Midbrain (tissue), 1 donor: ENCODE data around the gene CDH23.

Experiments
- DNase-seq: peaks from one replicate; lab custom pipeline; 2025; lab: John Stamatoyannopoulos, UW

The CDH23 gene

DNA sequence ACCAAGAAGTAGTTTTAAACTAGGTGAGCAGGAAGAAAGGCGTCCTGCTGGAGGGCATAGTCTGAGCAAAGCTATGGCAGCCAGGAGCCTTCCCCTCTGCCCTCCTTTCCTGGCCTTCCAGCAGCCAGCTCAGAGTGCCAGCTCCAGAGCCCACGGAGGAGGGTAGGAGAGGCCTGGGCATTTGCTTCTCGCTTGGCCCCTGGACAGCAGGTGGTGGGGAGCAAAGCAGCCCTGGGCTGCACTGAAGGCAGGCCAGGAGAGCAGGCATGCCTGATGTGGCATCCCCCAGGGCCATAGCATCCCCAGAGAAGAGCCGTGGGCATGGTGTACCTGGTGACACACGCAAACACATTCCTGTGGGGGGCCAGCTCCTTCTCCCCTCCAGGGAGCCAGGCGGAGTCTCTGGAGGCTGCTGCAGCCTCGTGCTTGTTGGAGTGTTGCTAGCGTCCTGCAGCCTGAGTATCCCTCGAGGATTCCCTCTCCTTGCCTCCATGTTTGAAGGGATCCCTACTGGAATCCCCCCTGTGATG lies 43.9 kb downstream of the CDH23 start:
- no peak for DNase-seq

DNA sequence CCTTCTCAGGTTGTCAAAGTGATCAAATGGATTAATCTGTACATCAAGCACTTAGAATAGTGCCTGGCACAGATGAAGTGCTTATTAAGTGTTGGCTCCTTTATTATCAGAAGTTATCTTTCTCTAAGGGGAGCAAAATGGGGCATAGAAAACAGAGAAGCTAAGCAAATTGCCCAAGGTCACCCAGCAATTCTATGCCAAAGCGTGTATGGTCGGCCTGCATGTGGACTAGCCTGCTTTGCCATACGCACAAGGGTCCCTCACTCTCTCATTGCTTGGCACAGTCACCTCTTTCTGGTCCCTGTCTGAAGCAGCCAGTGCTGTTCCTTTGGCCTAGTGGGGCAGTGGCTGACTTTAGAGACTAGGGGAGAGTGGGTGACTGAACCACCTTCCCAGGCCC lies 45.3 kb downstream of the CDH23 start:
- DNase-seq: no peak

DNA sequence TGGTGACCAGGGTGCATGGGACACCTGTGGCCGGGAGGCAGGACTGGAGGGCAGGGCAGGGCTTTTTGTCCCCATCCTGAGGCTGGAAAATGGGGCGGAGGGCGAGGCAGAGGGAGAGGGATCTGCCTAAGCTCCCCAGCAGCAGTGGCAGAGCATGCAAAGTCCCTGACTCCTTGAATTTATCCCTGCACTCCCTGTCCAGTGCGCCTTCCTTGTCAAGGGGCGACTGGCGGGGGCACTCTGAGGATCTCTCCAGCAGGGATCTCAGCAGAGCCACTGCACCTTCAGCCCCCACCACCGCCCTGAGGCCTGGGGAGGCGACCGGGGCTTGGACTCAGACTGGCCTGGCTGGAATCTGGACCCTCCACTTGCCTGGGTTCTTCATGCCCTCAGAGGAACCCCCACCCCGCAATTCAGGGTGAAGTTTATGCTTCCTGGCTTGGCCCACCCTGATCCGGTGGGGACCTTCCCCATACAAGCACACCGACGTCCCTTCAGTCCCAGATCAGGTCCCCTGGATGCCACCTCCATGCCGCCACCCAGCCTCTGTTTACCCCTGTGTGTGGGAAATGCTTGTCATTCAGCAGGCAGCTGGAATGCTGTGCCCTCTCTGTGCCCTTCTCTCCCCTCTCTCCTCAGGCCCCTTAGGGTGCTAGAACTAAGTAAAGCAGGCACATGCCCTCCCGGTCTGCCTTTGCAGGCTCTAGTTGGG lies 46.3 kb downstream of the CDH23 start:
- no peak for DNase-seq

DNA sequence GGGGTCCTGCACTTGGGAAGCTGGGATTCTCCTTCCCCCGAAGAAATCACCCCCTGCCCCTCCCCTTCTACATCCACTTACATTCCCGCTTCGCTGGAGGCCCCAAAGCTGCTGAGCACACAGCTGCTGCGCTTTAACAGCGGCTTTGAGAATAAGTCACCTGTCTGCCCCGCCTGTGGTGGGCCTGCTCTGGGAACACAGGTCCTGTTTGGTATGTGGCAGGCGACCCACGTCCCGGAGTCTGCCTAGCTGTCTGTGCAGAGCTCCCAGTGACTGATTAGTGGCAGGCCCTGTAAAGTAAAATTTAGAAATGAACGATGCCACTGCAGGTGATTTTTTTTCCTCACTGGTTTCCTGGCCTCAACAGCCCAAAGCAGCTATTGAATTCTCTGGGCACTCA lies 47.0 kb downstream of the CDH23 start:
- DNase-seq: no peak

DNA sequence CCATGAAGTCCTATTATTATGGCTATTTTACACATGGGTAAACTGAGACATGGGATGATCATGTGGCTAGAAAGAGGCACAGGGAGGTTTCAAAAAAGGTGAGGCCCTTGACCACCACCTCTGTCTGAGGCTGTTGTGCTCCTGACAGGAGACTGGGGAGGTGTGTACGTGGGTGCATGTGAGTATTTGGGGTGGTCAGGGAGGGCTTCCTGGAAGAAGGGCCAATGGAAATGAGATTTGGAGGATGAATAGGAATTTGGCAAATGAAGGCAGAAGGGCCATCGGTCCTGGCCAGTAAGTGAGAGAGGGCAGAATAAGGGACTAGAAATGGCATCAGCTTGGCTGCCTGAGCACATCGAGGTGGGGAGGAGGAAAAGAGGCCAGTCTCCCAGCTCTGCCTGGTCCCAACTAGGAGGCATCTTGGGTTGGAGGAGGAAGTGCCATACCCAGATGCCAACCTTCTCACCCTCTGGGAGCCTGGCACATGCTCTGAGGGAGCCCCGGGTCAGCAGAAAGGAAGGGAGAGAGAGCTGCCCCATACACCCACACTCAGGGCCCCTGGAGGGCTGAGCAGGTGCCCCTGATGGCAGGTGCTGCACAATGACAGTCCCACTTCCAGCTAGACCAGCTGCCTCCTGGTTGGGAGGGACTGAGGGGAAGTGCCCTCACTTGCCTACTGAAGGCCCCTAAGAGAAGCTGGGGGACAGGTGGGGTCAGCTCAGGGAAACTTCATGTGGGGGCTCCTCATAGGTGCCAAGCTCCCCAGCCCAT lies 47.7 kb downstream of the CDH23 start:
- no peak for DNase-seq

DNA sequence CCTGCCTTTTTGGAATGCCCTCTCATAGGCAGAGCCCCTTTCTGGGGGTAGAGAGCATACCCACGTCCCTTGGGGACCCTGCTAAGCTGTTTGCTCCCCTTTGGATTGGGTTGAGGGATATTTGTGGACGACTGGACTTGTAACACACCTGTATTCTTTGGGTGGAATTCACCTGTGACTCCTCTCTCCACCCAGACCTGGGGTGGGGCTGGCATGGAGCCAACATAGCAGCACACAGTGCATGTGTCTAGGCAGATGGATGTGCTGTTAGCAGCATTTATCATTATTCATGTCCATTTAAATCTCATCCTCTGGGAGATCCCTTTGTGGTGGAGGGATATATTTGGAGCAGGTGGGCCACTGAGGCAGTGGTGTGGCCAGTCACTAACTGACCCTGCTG lies 51.0 kb downstream of the CDH23 start:
- no peak for DNase-seq

DNA sequence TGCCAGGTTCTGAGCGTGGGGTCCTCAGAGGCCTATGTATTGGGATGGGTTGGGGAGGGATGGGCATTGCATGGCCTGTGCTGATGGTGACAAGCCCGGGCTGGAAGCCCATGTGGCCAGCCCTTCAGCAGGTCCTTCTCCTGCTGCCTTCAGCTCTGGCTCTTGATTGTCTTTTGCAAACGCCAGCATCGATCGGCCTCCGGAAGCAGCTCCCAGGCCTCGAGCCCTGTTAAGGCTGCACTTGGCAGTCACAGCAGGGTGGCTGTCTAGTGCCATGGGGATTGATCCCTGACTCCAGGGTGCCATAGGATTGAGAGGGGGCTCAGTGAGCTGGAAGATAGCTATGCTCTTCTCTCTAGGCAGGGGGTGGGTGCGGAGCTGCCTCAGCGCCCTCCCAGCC lies 51.4 kb downstream of the CDH23 start:
- no peak for DNase-seq

DNA sequence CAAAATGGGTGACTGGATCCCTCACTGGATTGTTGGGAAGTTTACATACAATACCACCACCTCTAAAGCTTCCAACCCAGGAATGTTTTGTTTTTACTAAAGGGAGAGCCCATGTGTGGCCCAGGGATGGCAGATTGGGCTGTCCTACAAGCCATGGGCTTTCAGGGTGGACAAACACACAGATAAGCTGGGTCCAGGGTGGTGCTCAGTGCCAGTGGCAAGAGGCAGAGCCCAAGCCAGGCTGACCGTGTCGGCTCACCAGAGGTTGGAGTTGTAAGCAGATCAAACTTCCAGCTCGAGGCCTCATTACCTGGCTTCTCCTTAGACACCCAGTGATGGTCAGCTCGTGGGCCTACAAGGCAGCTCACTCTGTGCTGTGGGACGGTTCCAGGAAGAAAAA lies 52.3 kb downstream of the CDH23 start:
- DNase-seq: no peak

DNA sequence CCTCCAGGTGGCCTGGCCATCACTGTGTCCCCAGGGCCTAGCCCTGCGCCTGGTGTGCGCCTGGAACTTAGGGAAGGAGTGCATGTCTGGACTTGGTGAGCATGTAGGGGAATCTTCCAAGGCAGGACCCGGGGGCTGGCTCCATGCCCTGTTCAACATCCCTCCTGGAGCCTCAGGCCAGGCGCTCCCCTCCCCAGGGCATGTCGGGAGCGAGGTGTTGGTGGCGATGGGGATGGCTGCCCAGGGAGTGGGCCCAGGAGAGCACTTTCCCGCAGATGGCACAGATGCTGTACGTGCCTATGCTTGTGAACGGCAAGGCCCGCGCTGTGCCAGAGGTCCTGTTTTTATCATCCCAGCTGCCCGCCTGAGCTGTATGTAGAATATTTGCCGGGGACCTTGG lies 55.0 kb downstream of the CDH23 start:
- DNase-seq: no peak

DNA sequence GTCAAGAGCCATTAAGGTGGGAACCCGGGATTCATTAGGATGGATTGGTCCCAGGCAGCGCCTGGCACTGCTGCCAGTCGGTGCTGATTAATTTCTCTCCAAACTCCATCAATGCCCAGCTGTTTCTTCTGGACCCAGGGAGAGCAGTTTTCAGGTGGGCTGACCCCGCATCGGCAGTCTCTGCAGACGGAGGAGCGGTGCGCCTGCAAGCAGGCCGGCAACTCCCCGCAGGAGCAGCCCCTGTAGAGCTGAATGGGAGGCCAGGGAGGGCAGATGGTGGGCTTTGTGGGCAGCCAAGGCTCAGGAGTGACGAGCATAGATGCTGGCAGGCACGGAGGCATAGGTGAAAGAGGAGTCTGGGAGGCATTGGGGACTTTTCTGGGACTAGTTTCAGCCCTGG lies 56.5 kb downstream of the CDH23 start:
- DNase-seq: no peak

DNA sequence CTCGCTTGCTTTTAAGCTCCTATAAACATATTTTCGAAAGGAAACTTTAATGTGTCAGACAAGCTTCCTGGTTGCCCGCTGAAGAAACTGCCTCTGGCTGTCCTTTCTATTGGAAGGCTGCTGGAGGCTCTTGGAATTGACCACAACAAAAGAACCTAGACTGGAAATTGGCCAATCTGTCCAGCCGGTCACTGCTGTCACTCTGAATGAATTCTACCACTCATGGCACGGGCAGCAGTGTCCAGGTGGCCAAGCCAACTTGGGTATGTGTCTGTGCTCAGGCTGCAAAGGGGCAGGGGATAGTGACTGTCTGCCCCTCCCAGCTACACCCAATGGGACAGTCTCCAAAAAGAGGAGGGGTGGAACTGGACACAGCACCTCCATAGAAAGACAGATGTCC lies 57.6 kb downstream of the CDH23 start:
- no peak for DNase-seq

DNA sequence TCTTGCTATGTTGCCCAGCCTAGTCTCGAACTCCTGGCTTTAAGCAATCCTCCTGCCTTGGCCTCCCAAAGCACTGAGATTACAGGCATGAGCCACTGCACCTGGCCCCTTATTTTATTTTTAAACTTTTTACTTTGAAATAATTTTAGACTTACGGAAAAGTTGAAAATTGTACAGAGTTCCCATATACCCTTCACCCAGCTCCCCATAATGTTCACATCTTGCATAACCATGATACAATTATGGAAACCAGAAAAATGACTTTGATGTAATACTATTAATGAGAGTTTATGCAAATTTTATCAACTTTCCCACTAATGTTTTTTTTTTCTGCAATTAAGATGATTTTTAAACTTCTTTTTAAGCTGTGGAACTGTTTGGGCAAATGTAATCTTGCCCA lies 58.3 kb downstream of the CDH23 start:
- DNase-seq: no peak

DNA sequence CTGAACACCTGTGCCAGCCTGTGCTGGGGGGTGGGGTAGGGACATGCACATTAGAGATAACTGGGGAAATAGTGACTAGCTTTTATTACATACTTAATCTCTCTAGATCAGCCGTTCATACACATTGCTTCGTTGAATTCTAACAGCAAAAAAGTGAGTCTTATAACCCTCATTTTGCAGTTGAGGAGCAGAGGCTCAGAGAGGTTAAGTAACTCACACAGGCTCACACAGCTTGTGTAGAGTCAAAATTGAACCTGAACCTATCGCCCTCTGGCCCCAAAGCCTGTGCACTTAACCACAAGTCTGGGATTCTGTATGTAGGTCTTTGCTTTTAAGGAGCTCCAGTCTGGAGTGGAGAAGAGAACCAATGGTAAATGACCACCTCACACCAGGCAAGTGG lies 59.9 kb downstream of the CDH23 start:
- no peak for DNase-seq

DNA sequence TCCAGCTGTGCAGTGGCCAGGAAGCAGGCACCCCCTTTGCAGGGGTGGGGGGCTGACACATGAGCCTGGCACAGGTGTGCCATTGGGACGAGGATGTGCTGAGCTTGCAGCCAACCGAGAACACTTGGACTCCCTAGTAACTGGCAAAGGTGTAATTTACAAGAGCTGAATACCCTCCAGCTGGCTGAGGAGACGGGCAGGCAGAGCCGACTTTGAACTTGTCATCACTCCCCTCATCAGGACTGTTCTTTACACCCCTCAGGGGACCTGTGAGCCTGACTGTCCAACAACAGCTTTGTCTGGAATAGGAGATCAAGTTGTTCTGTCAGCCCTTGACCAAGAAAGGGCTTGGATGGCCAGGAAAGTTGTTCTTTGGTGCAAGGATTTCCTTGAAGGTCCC lies 61.2 kb downstream of the CDH23 start:
- DNase-seq: no peak

DNA sequence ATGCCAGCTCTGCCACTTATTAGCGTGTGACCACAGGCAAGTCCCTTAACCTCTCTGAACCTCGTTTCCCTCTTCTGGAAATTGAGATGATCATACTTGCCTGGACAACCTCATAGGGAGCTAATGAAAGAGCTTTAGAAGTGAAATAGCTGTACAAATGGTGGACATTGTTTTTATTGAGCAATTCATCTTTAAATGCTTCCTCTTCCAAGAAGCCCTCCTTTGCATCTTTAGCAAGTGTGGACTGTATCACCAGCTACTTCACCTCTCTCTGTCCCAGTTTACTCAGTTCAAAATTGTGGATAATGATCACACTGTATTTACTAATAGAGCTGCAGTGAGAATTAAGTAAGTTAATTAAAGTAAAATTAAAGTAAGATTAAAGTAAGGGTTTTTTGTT lies 61.7 kb downstream of the CDH23 start:
- no peak for DNase-seq

DNA sequence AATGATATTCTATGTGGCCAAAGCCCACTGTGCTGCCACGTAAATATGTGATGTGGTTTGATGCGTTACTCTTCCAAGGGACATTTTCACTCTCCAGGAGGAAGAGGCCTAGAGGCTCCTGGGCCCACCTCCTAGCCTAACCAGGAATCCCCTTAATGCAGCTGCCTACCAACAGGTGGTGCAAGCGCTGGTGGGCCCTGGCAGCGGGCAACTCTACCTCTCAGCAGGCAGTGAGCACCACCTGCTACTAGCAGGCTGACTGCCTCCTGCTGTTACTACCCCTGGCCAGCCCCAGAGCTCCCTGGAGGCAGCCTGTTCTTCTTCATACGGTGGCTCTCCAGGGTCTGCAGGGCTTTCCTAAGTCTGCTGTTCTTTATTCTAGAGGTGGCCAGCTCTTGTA lies 62.8 kb downstream of the CDH23 start:
- DNase-seq: no peak

DNA sequence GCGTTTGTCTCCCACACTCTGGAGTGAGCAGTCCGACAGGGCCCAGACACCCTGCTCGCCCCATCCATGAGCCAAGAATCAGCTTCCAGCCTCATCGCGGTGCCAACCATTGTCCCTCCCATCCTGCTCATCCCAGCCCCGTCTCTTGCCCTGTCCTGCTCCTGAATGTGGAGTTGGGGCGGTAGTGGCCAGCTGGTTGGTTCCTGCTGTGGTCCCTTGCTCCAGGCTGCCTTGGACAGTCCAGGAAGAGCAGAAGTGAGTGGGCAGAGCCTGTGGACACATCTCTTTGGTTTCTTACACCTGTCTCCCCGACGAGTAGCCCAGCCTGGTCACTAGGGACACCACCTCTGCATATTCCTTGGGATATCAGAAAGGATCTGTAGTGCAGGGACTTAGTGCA lies 63.9 kb downstream of the CDH23 start:
- DNase-seq: no peak

DNA sequence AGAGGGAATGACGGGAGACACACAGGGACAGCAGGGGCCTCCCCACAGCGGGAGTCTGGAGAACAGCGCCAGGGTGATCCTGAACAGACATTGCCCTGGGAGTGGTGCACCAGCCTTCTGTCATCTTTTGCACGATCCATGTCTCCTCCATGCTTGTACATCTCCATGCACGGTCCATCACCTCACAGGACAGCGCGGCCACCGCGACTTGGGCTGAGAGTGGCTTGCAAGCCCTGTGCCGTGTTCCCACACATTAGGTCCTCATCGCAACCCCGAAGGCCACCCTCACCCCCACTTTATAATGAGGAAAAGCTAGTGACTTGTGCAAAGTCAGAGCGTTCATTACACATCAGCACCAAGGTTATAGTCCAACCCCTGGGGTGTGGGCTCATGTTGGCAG lies 64.7 kb downstream of the CDH23 start:
- DNase-seq: no peak

DNA sequence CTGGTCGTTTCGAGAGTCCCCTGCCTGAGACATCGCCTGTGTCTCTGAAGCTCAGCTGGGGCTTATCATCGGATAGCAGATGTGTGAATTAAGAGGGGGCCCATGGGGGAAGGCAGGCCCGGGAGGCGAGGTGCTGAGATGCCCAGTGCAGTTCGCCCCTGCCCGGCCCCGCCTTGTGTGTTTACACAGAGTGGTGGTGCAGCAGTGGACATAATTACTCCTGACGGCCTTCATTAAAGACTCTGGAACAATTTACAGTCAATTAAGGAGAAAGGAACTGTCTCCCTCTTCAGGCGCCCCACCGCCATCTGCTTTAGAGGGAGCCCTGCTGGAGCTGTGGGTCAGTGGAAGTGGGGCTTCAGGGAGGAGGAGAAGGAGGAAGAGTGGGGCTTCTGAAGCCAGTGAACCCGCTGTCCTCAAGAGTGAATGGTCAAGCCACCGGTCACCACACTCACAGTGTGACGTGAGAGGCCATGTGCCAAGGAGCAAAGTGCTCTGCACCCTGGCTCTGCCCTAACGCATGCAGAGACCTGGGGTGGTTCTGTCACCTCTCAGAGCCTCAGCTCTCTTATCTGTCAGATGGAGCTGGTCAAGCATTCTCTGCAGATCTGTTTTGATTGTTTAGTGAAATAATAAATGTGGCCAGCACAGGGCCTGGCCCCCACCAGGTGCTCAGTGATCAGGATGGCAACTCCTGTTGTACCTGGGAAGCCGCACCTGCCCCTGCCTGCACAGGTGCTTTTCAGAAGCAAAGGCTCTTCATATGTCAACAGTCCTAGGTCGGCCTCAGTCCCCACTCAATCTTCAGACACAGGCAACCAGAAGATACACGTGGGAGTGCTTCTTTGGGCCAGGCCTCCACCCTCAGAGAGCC lies 65.6 kb downstream of the CDH23 start:
- no peak for DNase-seq

DNA sequence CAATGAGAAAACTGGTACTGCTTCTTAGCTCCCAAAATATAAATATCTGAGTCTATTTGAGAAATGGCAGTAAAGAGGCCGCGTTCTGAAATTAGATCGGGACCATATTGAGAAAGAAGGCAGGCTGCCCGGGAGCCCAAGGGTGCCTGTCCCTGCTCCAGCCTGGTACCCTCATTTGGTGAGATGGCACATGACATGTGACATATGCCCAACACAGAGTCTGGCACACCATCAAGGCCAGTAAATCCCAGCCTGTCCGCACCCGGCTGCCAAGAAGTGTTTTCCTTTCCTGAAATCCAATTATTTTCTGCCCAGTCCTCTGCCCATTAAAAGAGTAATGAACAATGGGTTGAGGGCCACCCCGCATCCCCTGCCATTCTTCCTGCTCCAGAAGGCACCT lies 66.4 kb downstream of the CDH23 start:
- DNase-seq: no peak

DNA sequence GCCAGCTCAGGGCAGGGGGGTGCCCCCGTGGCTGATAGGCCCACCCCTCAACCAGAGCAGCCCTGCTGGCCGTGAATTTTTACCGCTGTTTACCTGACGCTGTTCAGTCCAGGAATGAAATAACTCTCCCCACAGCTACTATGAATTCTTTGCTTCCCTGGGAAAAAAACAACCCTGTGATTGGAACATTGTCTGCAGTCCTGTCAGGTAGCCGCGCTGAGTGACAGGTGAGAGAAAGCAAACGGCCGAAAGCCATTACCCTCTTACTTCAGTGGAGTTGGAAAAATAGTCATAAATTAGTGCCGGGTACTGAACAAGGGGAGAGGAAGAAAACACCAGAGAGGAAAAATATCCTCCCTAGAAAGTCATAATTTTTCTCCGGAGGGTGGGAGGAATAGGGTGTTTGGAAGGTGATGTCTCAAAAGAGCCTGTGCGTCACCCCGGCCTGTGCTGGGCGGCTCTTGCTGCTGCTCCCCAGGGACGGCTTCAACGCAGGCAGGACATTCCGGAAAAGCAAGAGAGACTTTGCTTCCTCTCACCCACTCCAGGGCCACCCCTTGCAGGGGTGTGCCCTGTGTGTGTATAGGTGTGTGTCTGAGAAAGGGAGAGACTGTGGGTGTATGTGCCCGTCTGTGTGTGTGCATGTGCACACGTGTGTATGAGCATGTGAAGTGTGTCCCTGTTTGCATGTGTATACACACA lies 69.0 kb downstream of the CDH23 start:
- DNase-seq: no peak

DNA sequence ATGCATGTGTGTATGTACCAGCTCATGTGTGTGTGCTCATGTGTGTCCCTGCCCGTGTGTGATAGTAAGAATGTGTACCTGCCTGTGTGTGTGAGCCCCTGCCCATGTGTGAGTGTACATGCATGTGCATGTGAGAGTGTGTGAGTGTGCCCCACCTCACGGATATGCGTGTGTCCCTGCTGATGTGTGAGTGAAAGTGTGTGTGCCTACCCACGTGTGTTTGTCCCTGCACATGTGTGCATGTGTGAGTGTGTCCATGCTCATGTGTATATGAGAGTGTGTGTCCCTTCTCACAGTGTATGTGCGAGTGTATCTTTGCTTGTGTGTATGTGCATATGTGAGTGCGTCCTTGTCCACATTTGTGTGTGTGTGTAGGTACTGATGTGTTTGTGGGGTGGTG lies 69.6 kb downstream of the CDH23 start:
- no peak for DNase-seq
